ENCODE data around the gene ZCCHC10. TPM values are rescaled to one million over a fixed set of nuclear protein-coding genes. Genes with fewer than 3 reads are reported as not detected.
A peak's percentile ranks its signal among the peaks of the same experiment; 100 is the strongest.
"Not testable (repeated sequence)": the region's sequence is repeated elsewhere in the genome, so short reads cannot be mapped to it uniquely, and the experiment has no call there.

ZCCHC10 gene
- total RNA-seq, 1 experiment from 2014 or later, result 26.2 TPM

DNA sequence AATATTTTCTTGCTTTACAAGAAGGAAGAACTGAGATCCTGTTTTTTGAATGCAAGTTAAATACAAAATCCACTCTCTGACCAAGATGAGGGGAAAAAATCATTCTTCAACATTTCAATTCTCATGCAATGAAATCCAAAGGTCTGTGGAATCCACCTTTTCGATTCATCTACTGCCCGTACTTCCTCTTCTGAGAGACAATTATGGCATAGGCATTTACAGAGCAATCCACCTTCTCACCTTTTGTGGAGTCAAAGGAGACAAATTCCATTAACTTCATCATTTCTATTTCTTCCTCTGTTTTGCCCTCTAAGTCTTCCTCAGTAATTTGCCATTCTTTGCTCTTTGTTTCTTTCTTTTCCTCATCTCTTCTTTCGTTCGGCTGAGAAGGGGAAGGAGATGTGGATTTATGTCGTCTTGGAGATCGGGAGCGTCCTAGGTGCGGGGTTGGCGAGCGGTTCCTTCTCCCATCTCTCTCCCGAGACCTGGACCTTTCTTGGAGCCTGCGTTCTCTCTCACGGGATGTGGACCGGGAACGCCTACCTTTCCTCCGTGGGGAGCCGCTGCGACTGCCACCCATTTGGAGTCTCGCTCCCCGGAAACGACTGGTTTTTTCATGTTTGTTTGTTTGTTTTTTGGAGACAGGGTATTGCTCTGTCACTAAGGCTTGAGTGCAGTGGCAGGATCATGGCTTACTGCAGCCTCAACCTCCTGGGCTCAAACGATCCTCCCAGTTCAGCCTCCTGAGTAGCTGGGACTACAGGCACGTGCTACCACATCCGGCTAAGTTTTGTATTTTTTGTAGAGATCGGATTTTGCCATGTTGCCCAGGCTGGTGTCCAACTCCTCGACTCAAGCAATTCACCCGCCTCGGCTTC lies 38.6 kb downstream of the ZCCHC10 start:
- in situ Hi-C loops (cut with HindIII; ENCODE audit: low sequenced_read_pairs), result no loop called here
- DNase-seq (ENCODE audit: low spot score), result no peak

- in situ Hi-C loops (cut with HindIII; ENCODE audit: low sequenced_read_pairs); DNase-seq (ENCODE audit: low spot score): not testable (repeated sequence)
Measured at GRCh38 chr5:132982971-132983370, 43.4 kb downstream of the ZCCHC10 start.

- DNase-seq (ENCODE audit: low spot score), result no peak
- in situ Hi-C loops (cut with HindIII; ENCODE audit: low sequenced_read_pairs), result no loop called here
Measured at GRCh38 chr5:132981288-132981687, 45.1 kb downstream of the ZCCHC10 start.

GRCh38 chr5:132979976-132980375 lies 46.4 kb downstream of the ZCCHC10 start:
- DNase-seq (ENCODE audit: low spot score), result no peak
- in situ Hi-C loops (cut with HindIII; ENCODE audit: low sequenced_read_pairs), result no loop called here

DNA sequence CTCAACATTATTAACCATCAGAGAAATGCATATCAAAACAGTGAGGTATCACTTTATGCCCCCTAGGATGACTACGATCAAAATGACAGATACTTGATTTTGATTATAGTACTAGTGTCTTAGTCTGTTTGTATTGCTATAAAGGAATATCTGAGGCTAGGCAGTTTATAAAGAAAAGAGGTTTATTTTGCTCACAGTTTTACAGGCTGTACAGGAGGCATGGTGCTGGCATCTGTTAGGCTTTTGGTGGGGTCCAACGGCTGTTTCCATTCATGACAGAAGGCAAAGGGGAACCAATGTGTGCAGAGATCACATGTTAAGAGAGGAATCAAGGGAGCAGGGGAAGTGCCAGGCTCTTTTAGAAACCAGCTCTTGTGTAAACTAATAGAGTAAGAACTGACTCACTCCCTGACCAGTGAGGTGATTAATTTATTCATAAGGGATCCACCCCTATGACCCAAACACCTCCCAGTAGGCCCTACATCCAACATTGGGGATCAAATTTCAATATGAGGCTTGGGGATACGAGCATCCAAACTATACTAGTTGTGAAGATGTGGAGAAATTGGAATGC lies 46.9 kb downstream of the ZCCHC10 start:
- in situ Hi-C loops (cut with HindIII; ENCODE audit: low sequenced_read_pairs), result no loop called here
- no peak for DNase-seq (ENCODE audit: low spot score)

DNA sequence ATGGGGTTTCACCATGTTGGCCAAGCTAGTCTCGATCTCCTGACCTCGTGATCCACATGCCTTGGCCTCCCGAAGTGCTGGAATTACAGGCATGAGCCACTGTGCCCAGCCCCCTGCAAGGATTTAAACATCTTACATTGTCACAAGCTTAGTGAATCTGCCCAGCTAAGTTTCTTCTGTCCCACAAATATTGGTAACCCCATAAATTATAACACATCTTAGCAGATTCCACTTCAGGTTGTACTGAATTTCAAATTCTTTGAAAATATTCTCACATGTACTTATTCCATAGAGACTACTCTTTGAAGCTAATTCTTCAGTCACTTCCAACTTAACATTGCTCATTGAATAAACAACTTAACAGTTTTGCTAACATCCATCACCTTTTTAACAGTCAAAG lies 49.5 kb downstream of the ZCCHC10 start:
- in situ Hi-C loops (cut with HindIII; ENCODE audit: low sequenced_read_pairs), result no loop called here
- no peak for DNase-seq (ENCODE audit: low spot score)

DNA sequence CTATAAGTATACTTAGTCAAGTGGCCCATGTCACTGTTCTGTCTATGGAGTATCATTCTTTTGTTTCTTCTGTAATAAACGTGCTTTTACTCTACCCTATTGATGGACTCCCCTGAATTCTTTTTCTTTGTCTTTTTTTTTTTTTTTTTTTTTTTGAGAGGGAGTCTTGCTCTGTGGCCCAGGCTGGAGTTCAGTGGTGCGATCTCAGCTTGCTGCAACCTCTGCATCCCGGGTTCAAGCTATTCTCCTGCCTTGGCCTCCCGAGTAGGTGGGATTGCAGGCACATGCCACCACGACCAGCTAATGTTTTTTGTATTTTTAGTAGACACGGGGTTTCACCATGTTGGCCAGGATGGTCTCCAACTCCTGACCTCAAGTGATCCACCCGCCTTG lies 53.9 kb downstream of the ZCCHC10 start:
- DNase-seq (ENCODE audit: low spot score); in situ Hi-C loops (cut with HindIII; ENCODE audit: low sequenced_read_pairs): not testable (repeated sequence)

GRCh38 chr5:132971483-132972435 lies 54.6 kb downstream of the ZCCHC10 start:
- no peak for DNase-seq (ENCODE audit: low spot score)
- in situ Hi-C loops (cut with HindIII; ENCODE audit: low sequenced_read_pairs), result no loop called here

DNA sequence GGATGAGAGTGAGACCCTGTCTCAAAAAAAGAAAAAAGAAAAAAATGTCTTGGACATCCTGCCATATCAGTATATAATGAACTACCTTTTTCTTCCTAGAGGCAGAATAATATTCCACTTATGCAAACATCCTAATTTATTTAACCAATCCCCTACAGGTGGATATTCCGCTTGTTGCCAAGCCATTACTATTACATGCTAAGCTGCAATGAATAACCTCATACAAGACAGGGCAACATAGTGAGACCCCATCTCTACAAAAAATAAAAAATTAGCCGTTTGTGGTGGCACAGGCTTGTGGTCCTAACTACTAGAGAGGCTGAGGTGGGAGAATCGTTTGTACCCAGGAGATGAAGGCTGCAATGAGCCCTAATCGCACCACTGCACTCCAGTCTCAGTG lies 61.2 kb downstream of the ZCCHC10 start:
- DNase-seq (ENCODE audit: low spot score), result no peak
- in situ Hi-C loops (cut with HindIII; ENCODE audit: low sequenced_read_pairs), result no loop called here

DNA sequence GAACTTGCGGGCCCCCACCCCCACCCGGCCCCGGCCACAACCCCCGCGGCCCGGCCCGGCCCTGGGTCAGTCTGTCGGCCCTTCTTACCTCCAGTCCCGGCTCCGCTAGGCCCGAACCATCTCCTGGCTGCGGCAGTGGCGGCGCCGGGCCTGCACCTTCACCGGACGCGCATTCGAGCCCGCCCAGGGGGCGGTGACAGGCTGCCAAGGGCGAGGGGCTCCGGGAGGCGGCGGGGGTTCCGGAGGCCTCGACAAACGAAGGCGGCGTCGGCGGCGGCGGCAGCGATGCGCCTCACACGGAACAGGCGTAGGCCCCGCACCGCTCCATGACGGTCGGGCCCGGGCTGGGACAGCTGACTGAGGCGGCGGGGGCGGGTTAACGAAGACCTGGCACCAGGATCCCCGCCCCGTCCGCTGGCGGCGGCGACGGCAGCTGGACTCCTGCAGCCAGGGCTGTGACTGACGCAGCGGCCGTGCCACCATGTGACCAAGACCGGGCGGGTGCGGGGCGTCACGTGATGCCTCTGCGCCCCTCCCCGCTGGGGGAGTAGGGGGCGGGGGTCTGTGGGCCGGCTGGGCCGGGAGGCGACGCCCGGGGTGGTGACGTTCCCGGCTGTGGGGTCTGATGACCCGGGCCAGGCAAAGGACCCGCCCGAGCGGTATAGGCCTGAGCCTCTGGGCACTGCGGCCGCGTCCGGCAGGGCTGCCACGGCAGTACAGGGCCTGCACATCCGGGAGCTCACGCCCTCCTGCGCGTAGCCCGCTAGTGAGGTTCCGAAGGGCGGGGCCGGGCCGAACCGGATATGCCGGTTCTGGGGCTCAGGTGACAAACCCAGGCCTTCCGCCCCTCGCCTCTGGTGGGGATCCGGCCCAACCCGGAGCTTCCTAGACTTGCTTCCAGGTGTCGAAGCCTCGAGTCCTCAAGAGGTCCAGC lies 62.9 kb downstream of the ZCCHC10 start, which contains the start of gene AFF4:
AFF4 (minus strand) TSS at position 464 of the 934 bp plus-strand sequence. CDS start 26,445 bp downstream, outside the sequence.
- in situ Hi-C loops (cut with HindIII; ENCODE audit: low sequenced_read_pairs), result no loop called here
- DNase-seq (ENCODE audit: low spot score), result peak; percentile 91

- peak; percentile 37 for DNase-seq (ENCODE audit: low spot score)
- in situ Hi-C loops (cut with HindIII; ENCODE audit: low sequenced_read_pairs), result no loop called here
Measured at GRCh38 chr5:132962429-132963021, 63.8 kb downstream of the ZCCHC10 start.

DNA sequence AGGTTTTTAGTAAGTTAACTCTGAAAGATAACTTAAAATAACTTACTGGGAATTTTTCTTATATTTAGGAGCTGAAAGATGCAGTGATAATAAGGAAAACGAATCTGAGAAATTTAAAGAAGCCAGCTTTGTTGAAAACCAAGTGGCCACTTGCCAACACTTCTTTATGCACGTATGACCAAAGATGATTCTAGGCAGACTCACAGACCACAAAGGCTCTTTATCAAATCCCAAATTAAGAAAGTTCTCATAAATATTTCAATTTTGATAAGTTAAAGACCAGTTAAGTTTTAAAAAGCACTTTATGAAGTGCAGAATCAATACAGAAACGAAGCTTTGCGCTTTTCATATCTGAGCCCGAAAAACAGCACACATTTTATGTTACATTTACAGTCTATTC lies 64.5 kb downstream of the ZCCHC10 start:
- in situ Hi-C loops (cut with HindIII; ENCODE audit: low sequenced_read_pairs), result no loop called here
- DNase-seq (ENCODE audit: low spot score), result no peak

- DNase-seq (ENCODE audit: low spot score); in situ Hi-C loops (cut with HindIII; ENCODE audit: low sequenced_read_pairs): not testable (repeated sequence)
Measured at GRCh38 chr5:132961123-132961815, 65.1 kb downstream of the ZCCHC10 start.

GRCh38 chr5:132956166-132956799 lies 70.1 kb downstream of the ZCCHC10 start:
- in situ Hi-C loops (cut with HindIII; ENCODE audit: low sequenced_read_pairs); DNase-seq (ENCODE audit: low spot score): not testable (repeated sequence)

GRCh38 chr5:132953710-132954109 lies 72.6 kb downstream of the ZCCHC10 start:
- in situ Hi-C loops (cut with HindIII; ENCODE audit: low sequenced_read_pairs), result no loop called here
- no peak for DNase-seq (ENCODE audit: low spot score)

GRCh38 chr5:132952829-132953228 lies 73.5 kb downstream of the ZCCHC10 start:
- DNase-seq (ENCODE audit: low spot score), result no peak
- in situ Hi-C loops (cut with HindIII; ENCODE audit: low sequenced_read_pairs), result no loop called here

GRCh38 chr5:132951897-132952296 lies 74.5 kb downstream of the ZCCHC10 start:
- in situ Hi-C loops (cut with HindIII; ENCODE audit: low sequenced_read_pairs), result no loop called here
- DNase-seq (ENCODE audit: low spot score), result no peak
